ENCODE data around the gene ANP32B.

Gene ANP32B

DNA sequence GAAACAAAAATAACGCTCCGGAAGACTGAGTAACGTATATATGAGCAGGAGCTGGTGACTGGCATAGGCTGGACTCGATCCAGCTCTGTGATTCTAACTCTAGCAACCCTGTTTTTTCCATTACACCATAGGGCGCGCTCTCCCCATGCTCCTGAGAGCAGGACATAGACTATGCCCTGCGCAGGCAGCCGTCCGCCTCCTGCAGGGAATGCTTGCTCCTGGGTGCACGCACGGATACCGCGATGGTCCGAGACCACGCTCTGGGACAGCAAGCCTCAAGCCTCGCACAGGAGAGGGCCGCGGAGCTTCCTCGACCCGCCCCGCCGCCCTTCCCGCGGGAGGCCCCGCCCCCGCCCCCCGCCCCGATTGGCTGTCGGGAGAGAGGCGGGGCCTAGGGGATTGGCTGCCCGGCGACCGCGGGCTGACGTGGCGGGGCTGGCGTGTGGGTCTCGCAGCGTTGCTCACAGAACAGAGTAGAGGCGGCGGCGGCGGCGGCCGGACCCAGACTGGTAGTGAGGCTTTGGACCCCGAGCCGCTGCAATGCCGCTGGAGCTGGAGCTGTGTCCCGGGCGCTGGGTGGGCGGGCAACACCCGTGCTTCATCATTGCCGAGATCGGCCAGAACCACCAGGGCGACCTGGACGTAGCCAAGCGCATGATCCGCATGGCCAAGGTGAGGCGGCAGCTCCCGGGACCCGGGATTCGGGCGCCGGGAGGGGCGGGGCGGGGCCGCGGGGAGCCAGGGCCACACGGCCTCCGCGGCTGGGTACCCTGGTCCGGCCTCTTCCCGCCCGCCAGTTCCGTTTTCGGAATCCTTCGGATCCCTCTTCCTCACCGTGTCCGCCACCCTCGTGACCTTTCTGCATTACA, 73.4 kb downstream of the ANP32B start, which contains the start of gene NANS:
NANS (plus strand) TSS at position 464 of the 869 bp plus-strand sequence; CDS start at position 541, 77 bp downstream.
- H3K27ac Mint-ChIP-seq = peak within 1 kb of the TSS; percentile 89 to 93

DNA sequence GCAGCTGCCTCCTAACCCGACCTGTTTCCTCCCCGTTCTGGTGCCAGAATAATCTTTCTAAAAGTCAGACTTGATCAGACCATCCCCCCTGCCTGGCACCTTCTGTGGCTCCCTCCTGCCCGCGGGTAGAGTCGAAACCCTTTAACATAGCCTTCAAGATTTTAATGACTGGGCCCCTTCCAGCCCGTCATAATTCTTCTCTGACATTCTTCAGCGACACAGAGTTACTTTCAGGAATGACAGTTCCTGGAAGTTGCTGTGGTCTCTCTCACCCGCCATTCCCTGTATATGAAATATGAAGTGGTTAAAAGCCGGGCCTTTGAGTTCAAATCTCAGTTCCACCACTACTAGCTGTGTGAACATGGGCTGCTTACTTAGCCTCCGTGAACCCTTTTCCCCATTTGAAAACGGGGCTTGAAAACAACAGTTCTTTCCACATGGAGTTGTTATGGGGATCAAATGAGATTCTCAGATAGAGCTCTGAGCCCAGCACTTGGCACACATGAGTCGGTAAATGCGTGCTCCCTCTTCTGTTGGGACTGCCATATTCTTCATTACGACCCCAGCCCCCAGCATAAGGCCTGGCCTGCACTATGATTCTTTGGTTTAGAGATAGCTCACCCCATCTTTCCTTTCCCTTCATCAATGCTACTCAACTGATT, 74.1 kb downstream of the ANP32B start:
- Mint-ChIP-seq H3K4me1 (ENCODE audit: low read depth in 2 of 2) (peaks cover 10 to 11% of the 10 kb centered on the region in 2 donors), H3K27me3 (no peaks in the 10 kb centered on the region), H3K36me3 (ENCODE audit: insufficient read depth) (peaks cover 29% of the 10 kb centered on the region), H3K4me3 (peak overlapping the region; percentile 91 to 95), H3K27ac (peak overlapping the region; percentile 89 to 93), H3K9me3 (no peaks in the 10 kb centered on the region)
- ATAC-seq (replicated peaks) (peak; percentile 42), DNase-seq (peak; percentile 31 to 48 (median 35))

More for the DNA sequence above, 73.4 kb downstream of the ANP32B start, which contains the start of gene NANS:
- peak within 1 kb of the TSS; percentile 91 to 95 for H3K4me3 Mint-ChIP-seq
- H3K4me1 Mint-ChIP-seq (ENCODE audit: low read depth in 2 of 2) = peaks cover 10 to 11% of the 10 kb centered on the region in 2 donors
- ATAC-seq (replicated peaks) (peak; percentile 93), DNase-seq (peak; percentile 85 to 88 (median 87))
- H3K36me3 Mint-ChIP-seq (ENCODE audit: insufficient read depth) = peaks cover 23% of the 10 kb centered on the region
- H3K27me3 Mint-ChIP-seq = no peaks in the 10 kb centered on the region
- H3K9me3 Mint-ChIP-seq = no peaks in the 10 kb centered on the region

GRCh38 chr9:98062161-98062560, 79.0 kb downstream of the ANP32B start:
- ATAC-seq (replicated peaks) (no peak), DNase-seq (no peak)
- H3K27ac Mint-ChIP-seq = peak overlapping the region in 1 of 2 donors; percentile 77
- H3K4me3 Mint-ChIP-seq = no peak overlapping the region
- no peaks in the 10 kb centered on the region for H3K9me3 Mint-ChIP-seq
- H3K36me3 Mint-ChIP-seq (ENCODE audit: insufficient read depth) = peaks cover 57% of the 10 kb centered on the region
- H3K27me3 Mint-ChIP-seq = no peaks in the 10 kb centered on the region
- peaks cover 5 to 8% of the 10 kb centered on the region in 2 donors for H3K4me1 Mint-ChIP-seq (ENCODE audit: low read depth in 2 of 2)

GRCh38 chr9:98064623-98065392, 81.7 kb downstream of the ANP32B start:
- peaks cover 3 to 6% of the 10 kb centered on the region in 2 donors for H3K4me1 Mint-ChIP-seq (ENCODE audit: low read depth in 2 of 2)
- ATAC-seq (replicated peaks) (no peak), DNase-seq (no peak)
- no peak overlapping the region for H3K4me3 Mint-ChIP-seq
- H3K36me3 Mint-ChIP-seq (ENCODE audit: insufficient read depth) = peaks cover 61% of the 10 kb centered on the region
- H3K9me3 Mint-ChIP-seq = no peaks in the 10 kb centered on the region
- H3K27ac Mint-ChIP-seq = peak overlapping the region; percentile 17 to 18
- H3K27me3 Mint-ChIP-seq = no peaks in the 10 kb centered on the region

Data from effector memory CD8-positive, alpha-beta T cell (primary cell).